Ishikawa (cell line): Measurements from ENCODE around the gene NTRK3.

Source experiments
- CEBPB ChIP-seq: IDR thresholded peaks from 2 replicates; pipeline ENCODE4 v1.6.1; 2012
- CREB1 ChIP-seq: IDR thresholded peaks from 2 replicates; pipeline ENCODE4 v1.6.1; 2012; ENCODE audit warnings: low read depth
- EGR1 ChIP-seq: IDR thresholded peaks from 2 replicates; pipeline ENCODE4 v1.6.1; 2012
- EP300 ChIP-seq: IDR thresholded peaks from 2 replicates; pipeline ENCODE4 v1.6.1; 2012; ENCODE audit warnings: borderline replicate concordance
- FOXM1 ChIP-seq: IDR thresholded peaks from 2 replicates; pipeline ENCODE4 v1.6.1; 2012; ENCODE audit warnings: low read depth, borderline replicate concordance
- NFIC ChIP-seq: IDR thresholded peaks from 2 replicates; pipeline ENCODE4 v1.6.1; 2012
- RAD21 ChIP-seq: IDR thresholded peaks from 2 replicates; pipeline ENCODE4 v1.6.1; 2012; ENCODE audit warnings: low read depth
- TAF1 ChIP-seq: IDR thresholded peaks from 2 replicates; pipeline ENCODE4 v1.6.1; 2012; ENCODE audit warnings: low read depth, mild to moderate bottlenecking
- TCF12 ChIP-seq: IDR thresholded peaks from 2 replicates; pipeline ENCODE4 v1.6.1; 2012; ENCODE audit warnings: low read depth
- TF ChIP-seq, protein P1 (sequence below): IDR thresholded peaks from 2 replicates; pipeline ENCODE4 v1.6.1; 2012
- TF ChIP-seq, protein P2 (sequence below): IDR thresholded peaks from 2 replicates; pipeline ENCODE4 v1.6.1; 2012; ENCODE audit warnings: low read depth, mild to moderate bottlenecking

DNA sequence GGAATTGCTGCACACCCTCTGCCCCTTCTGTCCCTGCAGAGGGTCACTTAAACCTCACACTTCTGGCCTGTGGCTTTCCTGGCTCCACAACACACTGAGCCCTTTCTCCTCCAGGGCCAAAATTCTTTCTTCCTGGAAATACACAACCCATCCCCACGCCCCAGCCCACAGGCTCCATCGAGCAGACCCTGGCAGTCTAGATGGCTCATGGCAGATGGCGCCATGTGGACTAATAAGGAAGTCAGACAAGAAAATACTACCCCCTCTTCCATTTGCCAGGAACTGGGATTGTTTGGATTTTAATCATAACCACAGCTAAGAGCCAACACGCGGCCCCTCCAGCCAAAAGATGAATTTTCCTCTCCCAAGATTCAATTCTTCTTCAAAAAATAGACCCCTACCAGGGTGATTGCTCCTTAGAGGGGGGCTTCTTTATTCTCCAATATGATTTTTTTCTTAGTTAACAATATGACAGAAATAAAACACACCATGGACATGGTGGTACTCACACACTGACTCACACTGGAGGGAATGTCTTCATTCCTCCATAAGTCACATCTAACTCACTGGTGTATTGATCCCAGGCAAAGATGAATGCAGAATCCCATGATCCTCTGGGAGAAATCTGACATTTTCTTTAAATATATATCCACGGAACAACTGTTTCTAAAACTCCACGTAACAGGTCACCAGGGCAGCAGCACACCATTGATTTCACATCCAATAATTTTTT is 111.5 kb downstream of the NTRK3 start:
- TF ChIP-seq, protein P1, sequence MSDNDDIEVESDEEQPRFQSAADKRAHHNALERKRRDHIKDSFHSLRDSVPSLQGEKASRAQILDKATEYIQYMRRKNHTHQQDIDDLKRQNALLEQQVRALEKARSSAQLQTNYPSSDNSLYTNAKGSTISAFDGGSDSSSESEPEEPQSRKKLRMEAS = no peak
- no peak for TF ChIP-seq TAF1
- no peak for TF ChIP-seq EP300
- no peak for TF ChIP-seq RAD21
- no peak for TF ChIP-seq NFIC
- TF ChIP-seq CREB1 = no peak
- no peak for TF ChIP-seq FOXM1
- TF ChIP-seq, protein P2, sequence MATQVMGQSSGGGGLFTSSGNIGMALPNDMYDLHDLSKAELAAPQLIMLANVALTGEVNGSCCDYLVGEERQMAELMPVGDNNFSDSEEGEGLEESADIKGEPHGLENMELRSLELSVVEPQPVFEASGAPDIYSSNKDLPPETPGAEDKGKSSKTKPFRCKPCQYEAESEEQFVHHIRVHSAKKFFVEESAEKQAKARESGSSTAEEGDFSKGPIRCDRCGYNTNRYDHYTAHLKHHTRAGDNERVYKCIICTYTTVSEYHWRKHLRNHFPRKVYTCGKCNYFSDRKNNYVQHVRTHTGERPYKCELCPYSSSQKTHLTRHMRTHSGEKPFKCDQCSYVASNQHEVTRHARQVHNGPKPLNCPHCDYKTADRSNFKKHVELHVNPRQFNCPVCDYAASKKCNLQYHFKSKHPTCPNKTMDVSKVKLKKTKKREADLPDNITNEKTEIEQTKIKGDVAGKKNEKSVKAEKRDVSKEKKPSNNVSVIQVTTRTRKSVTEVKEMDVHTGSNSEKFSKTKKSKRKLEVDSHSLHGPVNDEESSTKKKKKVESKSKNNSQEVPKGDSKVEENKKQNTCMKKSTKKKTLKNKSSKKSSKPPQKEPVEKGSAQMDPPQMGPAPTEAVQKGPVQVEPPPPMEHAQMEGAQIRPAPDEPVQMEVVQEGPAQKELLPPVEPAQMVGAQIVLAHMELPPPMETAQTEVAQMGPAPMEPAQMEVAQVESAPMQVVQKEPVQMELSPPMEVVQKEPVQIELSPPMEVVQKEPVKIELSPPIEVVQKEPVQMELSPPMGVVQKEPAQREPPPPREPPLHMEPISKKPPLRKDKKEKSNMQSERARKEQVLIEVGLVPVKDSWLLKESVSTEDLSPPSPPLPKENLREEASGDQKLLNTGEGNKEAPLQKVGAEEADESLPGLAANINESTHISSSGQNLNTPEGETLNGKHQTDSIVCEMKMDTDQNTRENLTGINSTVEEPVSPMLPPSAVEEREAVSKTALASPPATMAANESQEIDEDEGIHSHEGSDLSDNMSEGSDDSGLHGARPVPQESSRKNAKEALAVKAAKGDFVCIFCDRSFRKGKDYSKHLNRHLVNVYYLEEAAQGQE = no peak
- no peak for TF ChIP-seq EGR1
- TF ChIP-seq TCF12 = no peak
- no peak for TF ChIP-seq CEBPB
